Right lobe of liver (tissue), 6 donors: ENCODE data around the gene GLO1. TPM values are rescaled to one million over a fixed set of nuclear protein-coding genes. Genes with fewer than 3 reads are reported as not detected.

Experiments used
- ATAC-seq, 4 donors: fragments of 200-7000 bp; cut with Tn5 transposase; one replicate each; pipeline ENCODE4 v1.9.1; 2020; ENCODE audit warnings: mild to moderate bottlenecking in 4 of 4, moderate library complexity in 4 of 4
- DNase-seq, 3 donors: peaks; one replicate each; pipeline ENCODE4 v3.0.0-alpha.2; 2020
- H3K27ac ChIP-seq, 3 donors: fragments of 200-600 bp; one replicate each; pipeline ENCODE4 v1.8.0; 2022
- H3K27me3 ChIP-seq, 2 donors: fragments of 200-600 bp; one replicate each; pipeline ENCODE4 v1.8.0; 2022
- H3K36me3 ChIP-seq, 4 donors: fragments of 200-600 bp; sonication (generic) in 1 of 4; one replicate each; pipeline versions ENCODE4 v1.5.1 to v1.8.0; 2017 to 2022; ENCODE audit warnings: control low read depth in 1 of 4
- H3K4me1 ChIP-seq, 4 donors: fragments of 200-600 bp; sonication (generic) in 1 of 4; one replicate each; pipeline versions ENCODE4 v1.5.1 to v1.8.0; 2017 to 2022; ENCODE audit warnings: control low read depth in 1 of 4
- H3K4me3 ChIP-seq, 3 donors: fragments of 200-600 bp; one replicate each; pipeline ENCODE4 v1.8.0; 2022
- H3K9me3 ChIP-seq, 4 donors: fragments of 200-600 bp; sonication (generic) in 1 of 4; one replicate each; pipeline versions ENCODE4 v1.5.1 to v1.8.0; 2017 to 2022; ENCODE audit warnings: control low read depth in 1 of 4
- CTCF ChIP-seq, 4 donors: fragments of 200-600 bp in 3 of 4; fragments of 450-650 bp in 1 of 4; IDR thresholded peaks; one replicate each; pipeline versions ENCODE4 v1.5.1 to v1.8.0; 2016 to 2022; ENCODE audit warnings: antibody characterized with exemption in 4 of 4, mild to moderate bottlenecking in 2 of 4
- POLR2A ChIP-seq: fragments of 450-650 bp; IDR thresholded peaks from one replicate; pipeline ENCODE4 v1.6.1; 2017; ENCODE audit warnings: antibody characterized with exemption, mild to moderate bottlenecking
- WGBS: methylation state at CpG from one replicate; pipeline ENCODE4 v1.1.6; 2018; ENCODE audit warnings: low coverage, low lambda C conversion rate; ENCODE audit not compliant: insufficient coverage; ENCODE audit errors: missing lambda C conversion rate; 5-methylcytosine and 5-hydroxymethylcytosine counted together
- intact Hi-C, 2 donors: fragments of 100-400 bp; cut with DNase I; formaldehyde crosslinking; loops; one replicate each; pipeline versions ENCODE4 v1.11.2 to v1.14.1; 2022
- total RNA-seq, 6 experiments: library from RNA; depleted of rRNA in 2 of 6; stranded (reverse); fragments of >200 nt in 2 of 6; fragmentation: NEBNext Ultra II Directional in 3 of 6; extraction: Animal tissue kit (Norgen Biotek cat#: 25700) in 3 of 6; gene quantifications; one replicate each; pipeline versions ENCODE4 v1.1.0 to v1.2.4, GENCODE V29; 2016 to 2023
- donor health status: DM: no; HTN: yes; CAD: no.
- donor health status: DM: no; HTN: no; CAD: no.
- donor health status: DM: no; HTN: no; CAD: no.
- donor health status: DM: no; HTN: yes; CAD: no.
- donor health status: DM: no; HTN: yes; CAD: no.

Gene GLO1
- total RNA-seq, 6 experiments from 2014 or later: 41.7 to 68.9 (median 57.8) TPM

GRCh38 chr6:38644951-38645350 lies 58.0 kb downstream of the GLO1 start:
- Histone ChIP-seq H3K27me3 (no peaks in the 10 kb centered on the region), H3K36me3 (no peaks in the 10 kb centered on the region), H3K4me1 (peaks cover 0 to 10% (median 0%) of the 10 kb centered on the region in 4 donors), H3K4me3 (no peak overlapping the region), H3K9me3 (no peaks in the 10 kb centered on the region), H3K27ac (no peak overlapping the region)
- WGBS: 17% methylated on average over 1 of the region's 1 CpG
- DNase-seq: no peak
- intact Hi-C loops: no loop called here
- ATAC-seq: no peak
- TF ChIP-seq CTCF (IDR thresholded peaks at IDR 0.05) (no peak), POLR2A (no peak)

DNA sequence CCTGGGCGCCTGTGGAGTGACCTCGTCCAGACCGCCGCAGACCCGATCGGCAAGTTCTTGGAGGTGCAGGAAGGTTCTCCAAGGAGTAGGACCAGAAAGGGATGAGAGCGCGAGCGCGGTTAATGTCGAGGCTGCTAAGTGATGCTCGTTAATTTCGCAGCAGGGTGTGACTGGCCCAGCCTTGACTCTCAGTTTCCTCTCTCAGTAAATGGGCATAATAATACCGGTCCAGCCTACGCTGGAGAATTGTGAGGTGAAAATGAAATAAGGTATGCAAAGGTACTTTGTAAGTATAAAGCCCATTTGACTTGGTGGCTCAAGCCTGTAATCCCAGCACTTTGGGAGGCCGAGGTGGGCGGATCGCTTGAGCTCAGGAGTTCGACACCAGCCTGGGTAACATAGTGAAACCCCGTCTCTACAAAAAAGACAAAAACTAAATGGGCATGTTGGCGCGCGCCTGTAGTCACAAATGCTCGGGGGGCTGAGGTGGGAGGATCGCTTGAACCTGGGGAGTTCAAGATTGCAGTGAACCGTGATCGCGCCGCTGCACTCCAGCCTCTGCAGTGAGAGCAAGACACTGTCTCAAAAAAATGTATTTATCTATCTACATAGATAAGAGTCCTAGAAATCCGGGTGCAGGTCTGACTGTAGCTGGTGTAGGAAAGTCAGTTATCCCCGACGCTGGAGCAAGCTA lies 62.6 kb downstream of the GLO1 start:
- H3K4me3 ChIP-seq: peak overlapping the region; percentile 95 to 98 (median 96)
- H3K4me1 ChIP-seq: peaks cover 0 to 16% (median 5%) of the 10 kb centered on the region in 4 donors
- ATAC-seq (no peak), DNase-seq (peak in 1 of 3 donors; percentile 24)
- TF ChIP-seq CTCF (IDR thresholded peaks at IDR 0.05): no peak
- no peak for TF ChIP-seq POLR2A
- intact Hi-C loops: no loop called here
- no peaks in the 10 kb centered on the region for H3K9me3 ChIP-seq
- WGBS: 15% methylated on average over 28 of the region's 32 CpGs
- peak overlapping the region; percentile 81 to 86 (median 81) for H3K27ac ChIP-seq
- H3K27me3 ChIP-seq: no peaks in the 10 kb centered on the region
- no peaks in the 10 kb centered on the region for H3K36me3 ChIP-seq

GRCh38 chr6:38639498-38640215 lies 63.3 kb downstream of the GLO1 start, which contains the start of gene BTBD9:
Gene BTBD9 (minus strand): TSS chr6:38639929.
- Histone ChIP-seq H3K27me3 (no peaks in the 10 kb centered on the region), H3K9me3 (no peaks in the 10 kb centered on the region), H3K4me1 (peaks cover 0 to 13% (median 5%) of the 10 kb centered on the region in 4 donors), H3K36me3 (no peaks in the 10 kb centered on the region), H3K4me3 (peak within 1 kb of the TSS; percentile 95 to 98 (median 96)), H3K27ac (peak within 1 kb of the TSS; percentile 81 to 86 (median 81))
- intact Hi-C loops: no loop called here
- ATAC-seq (peak; percentile 88 to 94 (median 91)), DNase-seq (peak; percentile 80 to 86 (median 84))
- TF ChIP-seq CTCF (IDR thresholded peaks at IDR 0.05): no peak
- TF ChIP-seq POLR2A: peak; percentile 50
- WGBS: 0% methylated on average over 2 of the region's 82 CpGs

- Histone ChIP-seq H3K27ac (peak overlapping the region; percentile 81 to 86 (median 81)), H3K4me3 (peak overlapping the region; percentile 95 to 98 (median 96)), H3K36me3 (no peaks in the 10 kb centered on the region), H3K9me3 (no peaks in the 10 kb centered on the region), H3K27me3 (no peaks in the 10 kb centered on the region), H3K4me1 (peaks cover 0 to 12% (median 5%) of the 10 kb centered on the region in 4 donors)
- peak; percentile 53 to 70 (median 58) for ATAC-seq
- intact Hi-C loops: no loop called here
- WGBS: 13% methylated on average over 6 of the region's 15 CpGs
- peak in 1 of 3 donors; percentile 61 for DNase-seq
- TF ChIP-seq POLR2A (no peak), CTCF (IDR thresholded peaks at IDR 0.05) (no peak)
These were observed 63.9 kb downstream of the GLO1 start for GRCh38 chr6:38638941-38639497.
